CD4-positive, alpha-beta T cell (primary cell): ENCODE results near the gene ADAMTS1. TPM values are rescaled to one million over a fixed set of nuclear protein-coding genes. Genes with fewer than 3 reads are reported as not detected.

Source experiments
- ATAC-seq: fragments of 200-7000 bp; cut with Tn5 transposase; one replicate; pipeline ENCODE4 v1.10.0; 2022; ENCODE audit warnings: mild to moderate bottlenecking; ENCODE audit not compliant: poor library complexity
- CTCF ChIA-PET: fragments of 350-600 bp; sonication (Branson Sonifier 250); formaldehyde crosslinking; loops from one replicate; lab custom pipeline; 2021; ENCODE audit warnings: antibody characterized with exemption, inconsistent platforms; lab: Charles Lee
- POLR2A ChIA-PET: fragments of 350-600 bp; sonication (Branson Sonifier 250); formaldehyde crosslinking; loops from one replicate; lab custom pipeline; 2021; ENCODE audit warnings: antibody characterized with exemption, inconsistent platforms; lab: Charles Lee
- DNase-seq, 14 experiments: peaks; one replicate each; pipeline ENCODE4 v3.0.0-alpha.2; 2013 to 2020; ENCODE audit warnings: mixed read lengths in 2 of 14
- H3K27ac ChIP-seq, 2 donors: one replicate each; pipeline versions ENCODE4 v1.5.1 to v1.7.0; 2013; ENCODE audit warnings: low read length in 2 of 2, low read depth in 1 of 2, mild to moderate bottlenecking in 1 of 2
- H3K27me3 ChIP-seq, 2 experiments: 1 replicate in 1 of 2; 2 replicates in 1 of 2; pipeline versions ENCODE4 v1.6.1 to v1.7.0; 2013; ENCODE audit warnings: low read length in 2 of 2, control low read depth in 1 of 2, mild to moderate bottlenecking in 1 of 2, moderate library complexity in 1 of 2; ENCODE audit not compliant: insufficient read depth in 2 of 2, control insufficient read depth in 1 of 2
- H3K36me3 ChIP-seq: one replicate; pipeline ENCODE4 v1.6.1; 2013; ENCODE audit warnings: low read length, control low read depth; ENCODE audit not compliant: insufficient read depth
- H3K4me1 ChIP-seq: one replicate; pipeline ENCODE4 v1.6.1; 2013; ENCODE audit warnings: low read length, control low read depth; ENCODE audit not compliant: insufficient read depth
- H3K4me3 ChIP-seq: one replicate; pipeline ENCODE4 v1.5.1; 2013; ENCODE audit warnings: mild to moderate bottlenecking, low read length, moderate library complexity
- H3K9me3 ChIP-seq, 2 experiments: 1 replicate in 1 of 2; 2 replicates in 1 of 2; pipeline versions ENCODE4 v1.6.1 to v1.7.0; 2013; ENCODE audit warnings: low read length in 2 of 2, mild to moderate bottlenecking in 2 of 2, control low read depth in 1 of 2, moderate library complexity in 1 of 2; ENCODE audit not compliant: control insufficient read depth in 1 of 2, insufficient read depth in 1 of 2
- H3K27ac Mint-ChIP-seq: one replicate; pipeline ENCODE4 v1.8.0; 2020; ENCODE audit warnings: mixed read lengths
- H3K27me3 Mint-ChIP-seq: one replicate; pipeline ENCODE4 v1.8.0; 2021; ENCODE audit warnings: mixed read lengths
- H3K36me3 Mint-ChIP-seq: one replicate; pipeline ENCODE4 v1.8.0; 2021; ENCODE audit warnings: low read depth, mixed read lengths
- H3K4me1 Mint-ChIP-seq: one replicate; pipeline ENCODE4 v1.8.0; 2021; ENCODE audit warnings: low read depth, mixed read lengths
- H3K4me3 Mint-ChIP-seq: one replicate; pipeline ENCODE4 v1.8.0; 2020; ENCODE audit warnings: mild to moderate bottlenecking, mixed read lengths
- H3K9me3 Mint-ChIP-seq: one replicate; pipeline ENCODE4 v1.8.0; 2020; ENCODE audit warnings: mixed read lengths
- CTCF ChIP-seq: fragments of 200-600 bp; IDR thresholded peaks from one replicate; pipeline ENCODE4 v1.8.0; 2022; ENCODE audit warnings: antibody characterized with exemption, mild to moderate bottlenecking
- intact Hi-C, 2 experiments: fragments of 100-400 bp; cut with DNase I in 1 of 2; cut with micrococcal nuclease in 1 of 2; formaldehyde crosslinking; loops; one replicate each; pipeline versions ENCODE4 v1.15.1 to v1.9.0; 2023 to 2025; cut with DNase I, micrococcal nuclease
- total RNA-seq, 174 experiments: library from RNA in 2 of 174; stranded (reverse) in 2 of 174; gene quantifications; one replicate each; pipeline ENCODE4 v1.2.3 and lab custom pipeline; 2021 to 2026

The ADAMTS1 gene
- total RNA-seq, 2 experiments from 2014 or later = 0.08 to 0.25 TPM

- H3K4me1 ChIP-seq = no peaks in the 10 kb centered on the region
- DNase-seq (no peak), ATAC-seq (no peak)
- ChIA-PET CTCF (no interaction called here), POLR2A (no interaction called here)
- H3K27me3 Mint-ChIP-seq = peaks cover 4% of the 10 kb centered on the region
- H3K36me3 Mint-ChIP-seq = no peaks in the 10 kb centered on the region
- TF ChIP-seq CTCF = no peak
- no peaks in the 10 kb centered on the region for H3K36me3 ChIP-seq
- no peaks in the 10 kb centered on the region for H3K9me3 Mint-ChIP-seq
- H3K27me3 ChIP-seq = no peaks in the 10 kb centered on the region
- H3K27ac Mint-ChIP-seq = no peak overlapping the region
- no peaks in the 10 kb centered on the region for H3K9me3 ChIP-seq
- no peak overlapping the region for H3K27ac ChIP-seq
- intact Hi-C loops = no loop called here
- no peak overlapping the region for H3K4me3 ChIP-seq
- no peaks in the 10 kb centered on the region for H3K4me1 Mint-ChIP-seq
- no peak overlapping the region for H3K4me3 Mint-ChIP-seq
Measured at GRCh38 chr21:26888256-26888655, 43.0 kb upstream of the ADAMTS1 start.

- no peak overlapping the region for H3K4me3 Mint-ChIP-seq
- DNase-seq = no peak
- H3K27ac Mint-ChIP-seq = no peak overlapping the region
- Histone ChIP-seq H3K27me3 (no peaks in the 10 kb centered on the region), H3K4me1 (no peaks in the 10 kb centered on the region), H3K27ac (no peak overlapping the region), H3K4me3 (no peak overlapping the region), H3K36me3 (no peaks in the 10 kb centered on the region), H3K9me3 (no peaks in the 10 kb centered on the region)
- ATAC-seq = no peak
- ChIA-PET CTCF (no interaction called here), POLR2A (no interaction called here)
- TF ChIP-seq CTCF = no peak
- intact Hi-C loops = no loop called here
- H3K27me3 Mint-ChIP-seq = peaks cover 4% of the 10 kb centered on the region
- no peaks in the 10 kb centered on the region for H3K36me3 Mint-ChIP-seq
- H3K4me1 Mint-ChIP-seq = no peaks in the 10 kb centered on the region
- no peaks in the 10 kb centered on the region for H3K9me3 Mint-ChIP-seq
Measured at GRCh38 chr21:26887251-26887650, 42.0 kb upstream of the ADAMTS1 start.

DNA sequence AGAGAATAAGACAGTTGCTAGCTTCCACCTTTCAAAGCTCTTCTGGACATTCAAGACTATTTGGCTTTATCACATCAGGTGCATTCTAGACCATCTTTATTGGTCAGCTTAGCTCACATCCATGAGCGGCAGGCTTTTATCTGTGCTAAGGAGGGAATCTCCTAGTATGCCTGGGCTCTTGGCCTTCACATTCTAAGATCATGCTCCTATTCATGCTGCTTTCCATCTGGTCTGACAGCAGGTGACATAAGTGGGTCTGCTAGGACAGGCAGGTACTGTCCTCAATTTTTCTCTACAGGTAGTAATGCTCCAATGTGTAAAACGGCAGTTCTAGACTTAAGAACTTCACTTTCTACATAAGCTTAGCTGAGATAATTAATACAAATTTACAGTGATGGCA, 39.2 kb upstream of the ADAMTS1 start:
- no peak for TF ChIP-seq CTCF
- Mint-ChIP-seq H3K36me3 (no peaks in the 10 kb centered on the region), H3K27ac (no peak overlapping the region), H3K27me3 (peaks cover 12% of the 10 kb centered on the region), H3K4me1 (no peaks in the 10 kb centered on the region), H3K9me3 (no peaks in the 10 kb centered on the region), H3K4me3 (no peak overlapping the region)
- no peak for ATAC-seq
- Histone ChIP-seq H3K4me1 (no peaks in the 10 kb centered on the region), H3K36me3 (no peaks in the 10 kb centered on the region), H3K27ac (no peak overlapping the region), H3K9me3 (no peaks in the 10 kb centered on the region), H3K4me3 (no peak overlapping the region), H3K27me3 (no peaks in the 10 kb centered on the region)
- DNase-seq = no peak
- ChIA-PET POLR2A (no interaction called here), CTCF (no interaction called here)
- intact Hi-C loops = no loop called here
